Adrenal gland (tissue), 12 donors: ENCODE data around the gene CNTNAP2. TPM values are rescaled to one million over a fixed set of nuclear protein-coding genes. Genes with fewer than 3 reads are reported as not detected.

Experiments
- DNase-seq, 7 donors: peaks; one replicate each; pipeline ENCODE4 v3.0.0-alpha.2; 2019 to 2020
- H3K27ac ChIP-seq, 5 donors: fragments of 200-600 bp; sonication (generic) in 4 of 5; 1 replicate in 3 of 5; 2 replicates in 2 of 5; pipeline versions ENCODE4 v1.5.1 to v1.8.0; 2016 to 2020; ENCODE audit warnings: mild to moderate bottlenecking in 1 of 5
- H3K27me3 ChIP-seq: fragments of 200-600 bp; 2 replicates; pipeline ENCODE4 v1.8.0; 2021
- H3K36me3 ChIP-seq, 2 donors: fragments of 200-600 bp; replicated peaks in 1 of 2; 1 replicate in 1 of 2; 2 replicates in 1 of 2; pipeline versions ENCODE4 v1.5.1 to v1.8.0; 2018 to 2022
- H3K4me1 ChIP-seq, 2 donors: fragments of 200-600 bp; replicated peaks in 1 of 2; 1 replicate in 1 of 2; 2 replicates in 1 of 2; pipeline versions ENCODE4 v1.5.1 to v1.8.0; 2018 to 2021
- H3K4me3 ChIP-seq, 4 donors: fragments of 200-600 bp; sonication (generic) in 3 of 4; one replicate each; pipeline ENCODE4 v1.5.1; 2016 to 2018
- H3K9me3 ChIP-seq, 3 donors: fragments of 200-600 bp; sonication (generic) in 1 of 3; replicated peaks in 1 of 3; 1 replicate in 2 of 3; 2 replicates in 1 of 3; pipeline versions ENCODE4 v1.5.1 to v1.8.0; 2016 to 2021
- POLR2A ChIP-seq, 2 donors: fragments of 450-650 bp; IDR thresholded peaks; one replicate each; pipeline ENCODE4 v1.6.1; 2017; ENCODE audit warnings: antibody characterized with exemption in 2 of 2, mild to moderate bottlenecking in 2 of 2, moderate library complexity in 1 of 2
- WGBS, 4 donors: extraction: QIAGEN DNeasy Blood & Tissue Kit in 2 of 4; methylation state at CpG; one replicate each; pipeline versions ENCODE4 v1.1.5 to v1.1.7; 2013 to 2017; 5-methylcytosine and 5-hydroxymethylcytosine counted together
- intact Hi-C, 2 donors: fragments of 100-400 bp; cut with DNase I; formaldehyde crosslinking; loops; one replicate each; pipeline versions ENCODE4 v1.14.1 to v1.15.0; 2022 to 2023
- polyA plus RNA-seq, 3 donors: library from polyadenylated mRNA; stranded (reverse); fragments of 200-250 nt in 2 of 3; fragments of 350-450 nt in 1 of 3; fragmentation: Illumina TruSeq in 1 of 3; extraction: RNeasy Lipid Tissue Mini Kit (QIAGEN cat#74804) in 1 of 3; gene quantifications; one replicate each; pipeline ENCODE4 v1.2.3, GENCODE V29; 2013 to 2014
- total RNA-seq, 9 donors: library from RNA; depleted of rRNA in 4 of 9; stranded (reverse); fragments of >200 nt in 4 of 9; fragments of 120-200 nt in 1 of 9; fragmentation: NEBNext Ultra II Directional in 1 of 9; extraction: Animal tissue kit (Norgen Biotek cat#: 25700) in 1 of 9; gene quantifications; one replicate each; pipeline versions ENCODE4 v1.1.0 to v1.2.4, GENCODE V29; 2013 to 2023
- TF ChIP-seq, protein P1 (sequence below), 6 experiments: fragments of 450-650 bp in 4 of 6; fragments of 200-600 bp in 2 of 6; sonication (generic) in 1 of 6; IDR thresholded peaks; 1 replicate in 5 of 6; 2 replicates in 1 of 6; pipeline versions ENCODE4 v1.5.1 to v1.8.0; 2016 to 2021; ENCODE audit warnings: antibody characterized with exemption in 6 of 6, mild to moderate bottlenecking in 2 of 6, moderate library complexity in 1 of 6
- donor health status: healthy with polysubstance abuse.
- donor health status: Bipolar disorder and iron deficiency.
- donor health status: DM: yes; HTN: yes; CAD: no.
- donor health status: DM: no; HTN: no; CAD: no.
- donor health status: DM: no; HTN: no; CAD: no.
- donor health status: DM: yes; HTN: yes; CAD: no.

The CNTNAP2 gene
- total and polyA plus RNA-seq, 12 donors: 0.14 to 6.3 (median 1.8) TPM; not detected in 2

DNA sequence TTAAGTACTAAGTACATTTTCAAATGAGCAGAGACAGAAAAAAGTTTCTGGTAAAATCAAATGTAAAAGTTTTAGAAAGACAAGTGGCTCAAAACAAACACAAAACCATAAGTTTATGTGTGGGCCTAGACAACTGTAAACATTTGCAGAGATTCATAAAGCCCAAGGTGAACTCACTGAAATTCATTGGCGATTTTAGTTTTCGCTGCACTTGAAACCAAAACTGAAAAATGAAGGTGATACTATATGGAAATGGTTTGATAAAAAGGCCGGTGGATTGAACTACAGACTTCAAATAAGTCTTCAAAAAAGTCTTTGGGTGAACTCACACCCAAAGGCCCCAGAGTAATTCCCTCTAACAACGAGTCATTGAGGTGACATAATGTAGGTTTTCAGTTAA lies 1289.0 kb downstream of the CNTNAP2 start:
- no peak overlapping the region for H3K27ac ChIP-seq
- no peak for DNase-seq
- WGBS, 4 donors: 78 to 90% (median 80%) methylated on average over 4 of the region's 4 CpGs
- H3K9me3 ChIP-seq: no peaks in the 10 kb centered on the region
- intact Hi-C loops: no loop called here
- H3K36me3 ChIP-seq: no peaks in the 10 kb centered on the region
- H3K4me1 ChIP-seq: no peaks in the 10 kb centered on the region
- no peaks in the 10 kb centered on the region for H3K27me3 ChIP-seq
- TF ChIP-seq POLR2A (IDR thresholded peaks at IDR 0.05): no peak
- no peak overlapping the region for H3K4me3 ChIP-seq

DNA sequence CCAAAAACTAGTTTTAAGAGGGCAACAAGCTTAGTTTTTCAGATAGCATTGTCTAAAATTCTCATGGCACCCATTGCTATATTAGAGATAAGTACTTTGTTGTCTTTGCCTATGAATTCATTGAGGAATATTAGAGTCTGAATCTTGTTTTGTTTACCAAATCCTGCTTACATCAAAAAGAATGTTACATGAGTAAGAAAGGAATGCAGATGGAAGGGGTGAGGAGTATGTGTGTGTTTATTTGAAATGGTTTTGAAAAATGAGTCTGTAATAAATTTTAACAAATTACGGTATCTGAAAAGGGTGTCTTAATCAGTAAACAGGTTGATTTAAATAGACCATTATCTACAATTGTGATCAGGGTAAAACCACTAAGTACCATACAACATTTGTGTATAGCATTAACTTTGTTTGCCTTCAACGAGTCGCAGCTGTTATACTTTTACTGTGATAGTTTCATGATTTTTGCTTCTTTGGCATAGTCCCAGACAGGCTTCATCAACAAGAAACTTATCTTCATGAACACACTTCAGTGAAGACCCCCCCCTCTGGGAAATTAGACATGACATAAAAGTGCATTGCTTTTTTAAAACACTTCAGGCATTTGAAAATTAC lies 1290.0 kb downstream of the CNTNAP2 start:
- Histone ChIP-seq H3K4me3 (no peak overlapping the region), H3K27ac (no peak overlapping the region), H3K27me3 (no peaks in the 10 kb centered on the region), H3K36me3 (no peaks in the 10 kb centered on the region), H3K9me3 (no peaks in the 10 kb centered on the region), H3K4me1 (no peaks in the 10 kb centered on the region)
- TF ChIP-seq, protein P1, sequence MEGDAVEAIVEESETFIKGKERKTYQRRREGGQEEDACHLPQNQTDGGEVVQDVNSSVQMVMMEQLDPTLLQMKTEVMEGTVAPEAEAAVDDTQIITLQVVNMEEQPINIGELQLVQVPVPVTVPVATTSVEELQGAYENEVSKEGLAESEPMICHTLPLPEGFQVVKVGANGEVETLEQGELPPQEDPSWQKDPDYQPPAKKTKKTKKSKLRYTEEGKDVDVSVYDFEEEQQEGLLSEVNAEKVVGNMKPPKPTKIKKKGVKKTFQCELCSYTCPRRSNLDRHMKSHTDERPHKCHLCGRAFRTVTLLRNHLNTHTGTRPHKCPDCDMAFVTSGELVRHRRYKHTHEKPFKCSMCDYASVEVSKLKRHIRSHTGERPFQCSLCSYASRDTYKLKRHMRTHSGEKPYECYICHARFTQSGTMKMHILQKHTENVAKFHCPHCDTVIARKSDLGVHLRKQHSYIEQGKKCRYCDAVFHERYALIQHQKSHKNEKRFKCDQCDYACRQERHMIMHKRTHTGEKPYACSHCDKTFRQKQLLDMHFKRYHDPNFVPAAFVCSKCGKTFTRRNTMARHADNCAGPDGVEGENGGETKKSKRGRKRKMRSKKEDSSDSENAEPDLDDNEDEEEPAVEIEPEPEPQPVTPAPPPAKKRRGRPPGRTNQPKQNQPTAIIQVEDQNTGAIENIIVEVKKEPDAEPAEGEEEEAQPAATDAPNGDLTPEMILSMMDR (IDR thresholded peaks at IDR 0.05): no peak
- TF ChIP-seq POLR2A (IDR thresholded peaks at IDR 0.05): no peak
- 18 to 79% (median 64%) methylated on average over 3 of the region's 3 CpGs for WGBS, 4 donors
- DNase-seq: no peak
- intact Hi-C loops: no loop called here

DNA sequence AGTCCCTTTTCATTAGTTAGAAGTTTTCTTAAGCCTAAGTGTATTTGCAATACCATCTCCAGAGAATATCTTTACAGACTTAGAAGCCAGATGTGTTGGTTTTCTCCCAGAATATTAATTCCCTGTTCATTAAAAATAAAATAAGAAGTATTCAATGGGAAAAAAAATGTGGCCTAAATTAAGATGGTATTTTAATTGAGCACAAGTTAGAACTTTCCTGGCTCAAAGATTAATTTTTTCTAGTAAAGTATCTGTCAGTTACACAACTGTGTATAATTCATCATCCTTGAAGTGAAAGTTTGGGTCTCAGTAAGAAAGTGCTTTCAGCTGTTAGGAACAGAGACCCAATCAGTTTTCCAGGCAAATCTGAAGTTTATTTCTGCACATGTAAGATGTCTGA lies 1294.5 kb downstream of the CNTNAP2 start:
- no peak overlapping the region for H3K4me3 ChIP-seq
- no peak for TF ChIP-seq POLR2A (IDR thresholded peaks at IDR 0.05)
- TF ChIP-seq, protein P1 (IDR thresholded peaks at IDR 0.05): no peak
- no peak for DNase-seq
- H3K27me3 ChIP-seq: no peaks in the 10 kb centered on the region
- no peak overlapping the region for H3K27ac ChIP-seq
- no peaks in the 10 kb centered on the region for H3K4me1 ChIP-seq
- H3K9me3 ChIP-seq: no peaks in the 10 kb centered on the region
- intact Hi-C loops: no loop called here
- no peaks in the 10 kb centered on the region for H3K36me3 ChIP-seq

DNA sequence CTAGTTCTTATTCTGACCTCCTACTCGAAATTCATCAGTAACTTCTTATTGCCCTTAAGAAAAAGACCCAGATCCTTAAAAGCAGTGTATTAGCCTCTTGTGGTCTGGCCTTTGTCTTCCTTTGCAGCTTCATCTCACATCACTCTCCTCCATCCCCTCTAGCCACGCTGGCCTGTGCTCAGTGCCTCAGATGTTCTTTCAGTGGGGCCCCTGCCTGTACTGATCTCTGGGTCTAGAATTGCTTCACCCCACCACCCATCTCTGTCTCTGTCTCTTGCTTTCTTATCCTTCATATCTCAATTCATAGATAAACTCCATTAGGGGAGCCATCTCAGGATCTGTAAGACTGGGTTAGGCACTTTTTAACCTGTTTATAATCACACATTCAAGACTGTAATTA lies 1295.5 kb downstream of the CNTNAP2 start:
- Histone ChIP-seq H3K4me1 (no peaks in the 10 kb centered on the region), H3K36me3 (no peaks in the 10 kb centered on the region), H3K27ac (no peak overlapping the region), H3K4me3 (no peak overlapping the region), H3K27me3 (no peaks in the 10 kb centered on the region), H3K9me3 (no peaks in the 10 kb centered on the region)
- intact Hi-C loops: no loop called here
- TF ChIP-seq POLR2A (IDR thresholded peaks at IDR 0.05): no peak
- DNase-seq: no peak
- 43 to 65% (median 60%) methylated on average over 2 of the region's 2 CpGs for WGBS, 4 donors

DNA sequence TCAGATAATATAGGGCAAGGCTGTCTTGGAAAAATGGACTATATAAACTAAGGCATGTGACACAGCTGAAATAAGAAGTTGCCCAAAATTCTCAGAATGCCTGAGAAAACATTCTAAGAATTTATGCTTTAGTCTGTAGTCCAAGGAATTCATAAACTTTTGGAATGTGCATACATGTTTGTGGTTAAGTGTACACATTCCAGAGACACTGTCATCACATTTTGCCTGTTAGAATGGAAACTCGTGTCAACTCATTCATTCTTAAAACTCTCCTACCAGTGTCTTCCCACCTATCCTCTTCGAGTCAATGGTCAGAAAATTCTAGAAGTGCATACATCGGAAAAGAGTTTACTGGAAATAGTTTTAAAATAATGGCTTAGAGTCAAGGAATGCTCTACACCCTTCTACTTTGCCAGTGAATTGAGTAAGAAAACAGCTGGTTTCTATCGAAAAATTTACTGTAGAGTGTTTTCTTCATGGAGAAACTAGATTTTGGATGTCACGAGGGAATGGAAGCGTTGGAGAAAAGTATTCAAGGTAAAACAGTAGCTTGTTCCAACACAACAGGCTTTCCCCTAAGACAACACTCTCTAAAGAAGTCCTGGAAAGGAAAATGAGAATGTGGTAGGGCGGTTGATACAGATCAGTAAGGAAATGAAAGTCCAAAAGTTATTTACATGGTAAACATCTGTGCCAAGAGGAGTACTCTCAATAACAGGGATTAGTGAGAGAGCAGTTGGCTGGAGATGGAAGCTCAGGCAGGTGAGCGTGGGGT lies 1296.4 kb downstream of the CNTNAP2 start:
- WGBS, 4 donors: 52 to 62% (median 59%) methylated on average over 8 of the region's 8 CpGs
- TF ChIP-seq POLR2A (IDR thresholded peaks at IDR 0.05): no peak
- TF ChIP-seq, protein P1 (IDR thresholded peaks at IDR 0.05): no peak
- intact Hi-C loops: no loop called here

More for the DNA sequence above, 1296.4 kb downstream of the CNTNAP2 start:
- H3K4me3 ChIP-seq: no peak overlapping the region
- no peak for DNase-seq
- H3K27me3 ChIP-seq: no peaks in the 10 kb centered on the region
- H3K36me3 ChIP-seq: no peaks in the 10 kb centered on the region
- no peak overlapping the region for H3K27ac ChIP-seq
- no peaks in the 10 kb centered on the region for H3K4me1 ChIP-seq
- H3K9me3 ChIP-seq: no peaks in the 10 kb centered on the region
